H1 (cell line): Measurements from ENCODE around the gene FRMD4A. TPM values are rescaled to one million over a fixed set of nuclear protein-coding genes. Genes with fewer than 3 reads are reported as not detected.

Experiments used
- CTCF ChIA-PET: fragments of 300-600 bp; sonication (Branson Sonifier 250); formaldehyde crosslinking; loops from one replicate; lab custom pipeline; 2021; ENCODE audit not compliant: partially characterized antibody; lab: Charles Lee
- POLR2A ChIA-PET: fragments of 300-600 bp; sonication (Branson Sonifier 250); formaldehyde crosslinking; loops from one replicate; lab custom pipeline; 2021; ENCODE audit warnings: inconsistent platforms; ENCODE audit not compliant: partially characterized antibody; lab: Charles Lee
- DNase-seq, 2 experiments: peaks; one replicate each; pipeline versions ENCODE4 v3.0.0 to v3.0.0-alpha.2; 2010 to 2022; ENCODE audit warnings: low spot score in 2 of 2, low read depth in 1 of 2, mixed read lengths in 1 of 2
- FAIRE-seq: peaks from 2 replicates; lab custom pipeline; 2011; peaks lifted over from hg19 to GRCh38; lab: Jason Lieb, UNC
- H2AFZ ChIP-seq: 2 replicates; pipeline ENCODE4 v1.8.1; 2012; ENCODE audit warnings: low read length, inconsistent platforms
- H2AK5ac ChIP-seq: 2 replicates; pipeline ENCODE4 v1.6.1; 2013; ENCODE audit warnings: low read depth, low read length
- H2BK120ac ChIP-seq: replicated peaks from 2 replicates; pipeline ENCODE3; 2013; ENCODE audit warnings: low read depth, low read length, inconsistent platforms
- H2BK12ac ChIP-seq: 2 replicates; pipeline ENCODE4 v1.6.1; 2013; ENCODE audit warnings: low read depth, low read length
- H2BK15ac ChIP-seq: 2 replicates; pipeline ENCODE4 v1.6.1; 2013; ENCODE audit warnings: low read length
- H2BK20ac ChIP-seq: 2 replicates; pipeline ENCODE4 v1.6.1; 2013; ENCODE audit warnings: low read length
- H2BK5ac ChIP-seq: 2 replicates; pipeline ENCODE4 v1.6.1; 2013; ENCODE audit warnings: low read depth, low read length
- H3K14ac ChIP-seq: 2 replicates; pipeline ENCODE4 v1.6.1; 2013; ENCODE audit warnings: inconsistent platforms; ENCODE audit not compliant: insufficient read length
- H3K18ac ChIP-seq: 2 replicates; pipeline ENCODE4 v1.6.1; 2013; ENCODE audit warnings: low read length; ENCODE audit errors: extremely low read depth
- H3K23ac ChIP-seq: 2 replicates; pipeline ENCODE4 v1.6.1; 2013; ENCODE audit warnings: inconsistent platforms; ENCODE audit not compliant: insufficient read length
- H3K23me2 ChIP-seq: 2 replicates; pipeline ENCODE4 v1.6.1; 2013; ENCODE audit warnings: low read depth, low read length
- H3K27ac ChIP-seq: 2 replicates; pipeline ENCODE4 v1.6.1; 2011; ENCODE audit warnings: low read depth, low read length, inconsistent platforms
- H3K27me3 ChIP-seq, 4 experiments: replicated peaks in 1 of 4; 1 replicate in 1 of 4; 2 replicates in 3 of 4; pipeline versions ENCODE4 v1.6.1 to v1.8.1; 2011 to 2013; ENCODE audit warnings: low read length in 3 of 4, mild to moderate bottlenecking in 3 of 4, inconsistent platforms in 2 of 4, mixed read lengths in 2 of 4, moderate library complexity in 1 of 4; ENCODE audit not compliant: control insufficient read depth in 3 of 4, insufficient read depth in 3 of 4; ENCODE audit errors: extremely low read depth in 1 of 4
- H3K36me3 ChIP-seq, 4 experiments: 2 replicates each; pipeline versions ENCODE4 v1.6.1 to v1.8.1; 2011 to 2013; ENCODE audit warnings: mild to moderate bottlenecking in 4 of 4, low read length in 3 of 4, moderate library complexity in 2 of 4, control low read depth in 1 of 4, inconsistent platforms in 1 of 4; ENCODE audit not compliant: insufficient read depth in 4 of 4, control insufficient read depth in 2 of 4
- H3K4ac ChIP-seq: replicated peaks from 2 replicates; pipeline ENCODE3; 2013; ENCODE audit warnings: low read length, low read depth, mixed read lengths, inconsistent platforms; ENCODE audit not compliant: insufficient read length
- H3K4me1 ChIP-seq, 4 experiments: replicated peaks in 1 of 4; 1 replicate in 1 of 4; 2 replicates in 3 of 4; pipeline versions ENCODE4 v1.6.1 to v1.8.1; 2011 to 2013; ENCODE audit warnings: low read length in 3 of 4, inconsistent platforms in 2 of 4, mixed read lengths in 1 of 4; ENCODE audit not compliant: insufficient read depth in 4 of 4, control insufficient read depth in 3 of 4
- H3K4me2 ChIP-seq, 2 experiments: 2 replicates each; pipeline versions ENCODE4 v1.6.1 to v1.8.1; 2011 to 2013; ENCODE audit warnings: low read depth in 2 of 2, low read length in 2 of 2, control low read depth in 1 of 2, inconsistent platforms in 1 of 2, mild to moderate bottlenecking in 1 of 2; ENCODE audit not compliant: insufficient read depth in 1 of 2
- H3K4me3 ChIP-seq, 4 experiments: fragments of 200-600, 300-600 bp in 1 of 4; sonication (generic), shearing (Covaris generic), sonication (Bioruptor Twin) in 1 of 4; 2 replicates each; pipeline versions ENCODE4 v1.5.1 to v1.8.1; 2011 to 2016; ENCODE audit warnings: low read length in 4 of 4, low read depth in 3 of 4, control low read depth in 2 of 4, inconsistent platforms in 2 of 4, mild to moderate bottlenecking in 2 of 4, mixed read lengths in 1 of 4, moderate library complexity in 1 of 4; ENCODE audit not compliant: insufficient read depth in 2 of 4; ENCODE audit errors: extremely low read depth in 1 of 4
- H3K56ac ChIP-seq: replicated peaks from 2 replicates; pipeline ENCODE3; 2013; ENCODE audit warnings: low read depth, mild to moderate bottlenecking, mixed read lengths, low read length, inconsistent platforms; ENCODE audit not compliant: insufficient read length
- H3K79me1 ChIP-seq: 2 replicates; pipeline ENCODE4 v1.6.1; 2013; ENCODE audit warnings: low read depth, low read length, control low read depth
- H3K79me2 ChIP-seq, 2 experiments: 2 replicates each; pipeline versions ENCODE4 v1.6.1 to v1.8.1; 2012 to 2013; ENCODE audit warnings: low read length in 2 of 2, mild to moderate bottlenecking in 2 of 2, inconsistent platforms in 1 of 2; ENCODE audit not compliant: insufficient read depth in 2 of 2, control insufficient read depth in 1 of 2
- H3K9ac ChIP-seq, 4 experiments: replicated peaks in 1 of 4; 1 replicate in 1 of 4; 2 replicates in 3 of 4; pipeline versions ENCODE4 v1.6.1 to v1.8.1; 2011 to 2013; ENCODE audit warnings: low read depth in 3 of 4, low read length in 3 of 4, control low read depth in 2 of 4, mild to moderate bottlenecking in 2 of 4, moderate library complexity in 2 of 4, inconsistent platforms in 1 of 4; ENCODE audit errors: extremely low read depth in 1 of 4
- H3K9me3 ChIP-seq, 2 experiments: 2 replicates each; pipeline versions ENCODE4 v1.6.1 to v1.8.1; 2012 to 2013; ENCODE audit warnings: mild to moderate bottlenecking in 2 of 2, moderate library complexity in 2 of 2, control low read depth in 1 of 2, inconsistent platforms in 1 of 2, low read depth in 1 of 2, low read length in 1 of 2, mixed read lengths in 1 of 2; ENCODE audit not compliant: insufficient read depth in 2 of 2
- H4K20me1 ChIP-seq, 2 experiments: replicated peaks in 1 of 2; 2 replicates each; pipeline versions ENCODE3 to v1.8.1; 2011 to 2013; ENCODE audit warnings: inconsistent platforms in 2 of 2, low read length in 2 of 2, mild to moderate bottlenecking in 1 of 2; ENCODE audit not compliant: insufficient read depth in 2 of 2, control insufficient read depth in 1 of 2
- H4K5ac ChIP-seq: 2 replicates; pipeline ENCODE4 v1.6.1; 2013; ENCODE audit warnings: low read length, low read depth, mixed read lengths, inconsistent platforms; ENCODE audit not compliant: insufficient read length
- H4K8ac ChIP-seq: 2 replicates; pipeline ENCODE4 v1.8.0; 2013; ENCODE audit warnings: mild to moderate bottlenecking, moderate library complexity, low read length, inconsistent platforms; ENCODE audit not compliant: insufficient read depth; ENCODE audit errors: extremely low read depth
- H4K91ac ChIP-seq: replicated peaks from 2 replicates; pipeline ENCODE3; 2013; ENCODE audit warnings: low read length, mixed read lengths, inconsistent platforms; ENCODE audit not compliant: insufficient read length
- CHD1 ChIP-seq: IDR thresholded peaks from 2 replicates; pipeline ENCODE4 v1.6.1; 2012; ENCODE audit warnings: low read depth, low read length, improper control_type of control experiment
- EGR1 ChIP-seq: IDR thresholded peaks from 2 replicates; pipeline ENCODE4 v1.6.1; 2011; ENCODE audit warnings: low read depth, low read length, borderline replicate concordance
- GABPA ChIP-seq: IDR thresholded peaks from 2 replicates; pipeline ENCODE4 v1.6.1; 2011; ENCODE audit warnings: mild to moderate bottlenecking, low read length, moderate library complexity, borderline replicate concordance; ENCODE audit not compliant: insufficient read depth
- HDAC6 ChIP-seq: IDR thresholded peaks from one replicate; pipeline ENCODE4 v1.7.1; 2012; ENCODE audit warnings: low read depth, mild to moderate bottlenecking, inconsistent platforms, low read length, moderate library complexity
- KDM1A ChIP-seq: fragments of 200-600, 300-600 bp; sonication (generic); IDR thresholded peaks from 2 replicates; pipeline ENCODE4 v1.7.1; 2016; ENCODE audit warnings: mild to moderate bottlenecking, low read length, borderline replicate concordance
- KDM5A ChIP-seq: fragments of 200-600 bp; IDR thresholded peaks from 2 replicates; pipeline ENCODE4 v1.7.1; 2012; ENCODE audit warnings: mild to moderate bottlenecking, low read length, inconsistent platforms, mixed read lengths
- POU5F1 ChIP-seq: IDR thresholded peaks from 2 replicates; pipeline ENCODE4 v1.6.1; 2011; ENCODE audit warnings: low read depth, mild to moderate bottlenecking, low read length, moderate library complexity
- RAD21 ChIP-seq, 2 experiments: IDR thresholded peaks in 1 of 2; conservative IDR thresholded peaks in 1 of 2; 2 replicates each; pipeline ENCODE4 v1.6.1; 2011; ENCODE audit warnings: low read depth in 2 of 2, low read length in 2 of 2, improper control_type of control experiment in 1 of 2, inconsistent platforms in 1 of 2, mild to moderate bottlenecking in 1 of 2, moderate library complexity in 1 of 2
- RNF2 ChIP-seq: fragments of 200-900, 300-1000 bp; sonication (generic); IDR thresholded peaks from 2 replicates; pipeline ENCODE4 v1.7.1; 2016; ENCODE audit warnings: borderline replicate concordance, low read depth, mild to moderate bottlenecking, antibody characterized with exemption, low read length; ENCODE audit not compliant: poor library complexity, severe bottlenecking; ENCODE audit errors: missing control alignments
- SIN3A ChIP-seq, 2 experiments: IDR thresholded peaks in 1 of 2; conservative IDR thresholded peaks in 1 of 2; 2 replicates each; pipeline ENCODE4 v1.6.1; 2011 to 2012; ENCODE audit warnings: low read length in 2 of 2, improper control_type of control experiment in 1 of 2, low read depth in 1 of 2, mild to moderate bottlenecking in 1 of 2
- SP2 ChIP-seq: IDR thresholded peaks from 2 replicates; pipeline ENCODE4 v1.6.1; 2012; ENCODE audit warnings: mild to moderate bottlenecking, low read length, inconsistent platforms
- SP4 ChIP-seq: IDR thresholded peaks from 2 replicates; pipeline ENCODE4 v1.6.1; 2012; ENCODE audit warnings: low read length, inconsistent platforms
- TAF7 ChIP-seq: optimal IDR thresholded peaks from 2 replicates; pipeline ENCODE3; 2011; ENCODE audit warnings: low read depth, mild to moderate bottlenecking, inconsistent platforms, low read length, moderate library complexity, borderline replicate concordance
- TCF12 ChIP-seq: IDR thresholded peaks from 2 replicates; pipeline ENCODE4 v1.6.1; 2011; ENCODE audit warnings: low read depth, mild to moderate bottlenecking, low read length
- WGBS, 2 experiments: shearing (Covaris generic) in 1 of 2; methylation state at CpG; one replicate each; pipeline versions ENCODE4 v1.1.6 to v1.1.7; 2013 to 2015; ENCODE audit warnings: low lambda C conversion rate in 2 of 2, mixed read lengths in 2 of 2, inconsistent platforms in 1 of 2, low coverage in 1 of 2, missing lambda C conversion rate in 1 of 2; ENCODE audit not compliant: insufficient replicate concordance in 2 of 2, insufficient coverage in 1 of 2, insufficient read length in 1 of 2; ENCODE audit errors: extremely low coverage in 1 of 2, missing lambda C conversion rate in 1 of 2; 5-methylcytosine and 5-hydroxymethylcytosine counted together
- polyA plus RNA-seq, 7 experiments: library from polyadenylated mRNA; depleted of rRNA in 3 of 7; stranded (reverse) in 5 of 7; unstranded in 2 of 7; fragments of >200 nt in 5 of 7; fragments of 200-250 nt in 2 of 7; gene quantifications; 1 replicate in 5 of 7; 2 replicates in 1 of 7; 4 replicates in 1 of 7; pipeline versions ENCODE4 v1.2.1 to v1.2.3, GENCODE V29; 2011 to 2013; ENCODE audit warnings: missing spikeins in 2 of 7, mixed read lengths in 2 of 7
- total RNA-seq: library from RNA; stranded (reverse); fragmentation: NEBNext Ultra II Directional; extraction: Animal tissue kit (Norgen Biotek cat#: 25700); gene quantifications from 2 replicates; pipeline ENCODE4 v1.2.1, GENCODE V29; 2021

FRMD4A gene
- total and polyA plus RNA-seq, 2 of the 8 experiments (the other 6 are each of a cell fraction or from before 2014, with no cell fraction given) = 38.6 to 39.6 TPM

DNA sequence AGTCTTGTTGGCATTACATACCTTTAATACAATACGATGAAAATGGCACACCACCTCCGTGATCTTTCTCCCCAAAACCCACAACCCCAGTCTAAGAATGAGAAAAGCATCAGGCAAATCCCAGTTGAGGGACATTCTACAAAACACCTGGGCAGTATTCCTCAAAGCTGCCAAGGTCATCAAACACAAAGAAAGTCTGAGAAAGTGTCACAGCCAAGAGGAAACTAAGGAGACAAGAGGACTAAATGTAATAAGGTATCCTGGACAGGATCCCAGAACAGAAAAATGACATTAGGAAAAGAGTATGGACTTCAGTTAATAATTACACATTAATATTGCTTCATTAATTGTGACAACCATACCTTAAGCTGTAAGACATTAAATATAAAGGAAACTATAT is 14.5 kb upstream of the FRMD4A start:
- no peak overlapping the region for H3K4ac ChIP-seq
- no peak overlapping the region for H3K4me3 ChIP-seq
- H3K36me3 ChIP-seq = no peaks in the 10 kb centered on the region
- H2BK12ac ChIP-seq = no peak overlapping the region
- no peak overlapping the region for H4K91ac ChIP-seq
- no peak overlapping the region for H2BK5ac ChIP-seq
- H3K56ac ChIP-seq = no peak overlapping the region
- no peak overlapping the region for H4K5ac ChIP-seq
- H3K23ac ChIP-seq = no peak overlapping the region
- POLR2A ChIA-PET = no interaction called here
- no peak overlapping the region for H3K18ac ChIP-seq
- no peak overlapping the region for H2BK15ac ChIP-seq
- no peak overlapping the region for H3K4me2 ChIP-seq
- H3K27ac ChIP-seq = no peak overlapping the region
- H3K79me2 ChIP-seq = no peaks in the 10 kb centered on the region
- H3K14ac ChIP-seq = no peak overlapping the region
- H3K23me2 ChIP-seq = no peaks in the 10 kb centered on the region
- DNase-seq (no peak), FAIRE-seq (no peak)
- H4K20me1 ChIP-seq = no peaks in the 10 kb centered on the region
- no peak overlapping the region for H4K8ac ChIP-seq
- H2AK5ac ChIP-seq = no peak overlapping the region
- H3K27me3 ChIP-seq = no peaks in the 10 kb centered on the region
- H3K4me1 ChIP-seq = no peaks in the 10 kb centered on the region
- WGBS, 2 experiments = 93% methylated on average over 2 of the region's 2 CpGs; no CpG with 5 or more reads in 1 of the 2 experiments
- H3K79me1 ChIP-seq = no peaks in the 10 kb centered on the region
- H2BK20ac ChIP-seq = no peak overlapping the region
- no peak overlapping the region for H3K9ac ChIP-seq
- H2AFZ ChIP-seq = no peak overlapping the region
- no peaks in the 10 kb centered on the region for H3K9me3 ChIP-seq
- no peak overlapping the region for H2BK120ac ChIP-seq
- CTCF ChIA-PET = interaction anchor here (0.8 kb wide), 1 partner anchor 22 kb away, joined by 3 read pairs; no protein-coding TSS in a partner anchor
- no peak for TF ChIP-seq POU5F1
- TF ChIP-seq SP2 = no peak
- no peak for TF ChIP-seq KDM5A
- no peak for TF ChIP-seq TAF7
- TF ChIP-seq CHD1 = no peak
- no peak for TF ChIP-seq SP4
- no peak for TF ChIP-seq GABPA
- TF ChIP-seq KDM1A = no peak
- no peak for TF ChIP-seq RNF2
- TF ChIP-seq RAD21 (IDR thresholded peaks at IDR 0.05 in 1 of 2, conservative IDR thresholded peaks at IDR 0.05 in 1 of 2; ENCODE audit: low read depth in 2 of 2, low read length in 2 of 2) = no peak
- TF ChIP-seq HDAC6 = no peak
- TF ChIP-seq EGR1 = no peak
- TF ChIP-seq TCF12 = no peak
- TF ChIP-seq SIN3A (conservative IDR thresholded peaks at IDR 0.05 in 1 of 2, IDR thresholded peaks at IDR 0.05 in 1 of 2; ENCODE audit: low read depth in 1 of 2, low read length in 2 of 2) = no peak
